HG02798 (cell line): Measurements from ENCODE around the gene OR4C6.
A peak's percentile ranks its signal among the peaks of the same experiment; 100 is the strongest.

Experiments used
- ATAC-seq: cut with Tn5 transposase; IDR thresholded peaks from one replicate; pipeline ENCODE4 v1.9.1; 2021; ENCODE audit warnings: mild to moderate bottlenecking; ENCODE audit not compliant: unreplicated experiment, poor library complexity

OR4C6 gene

GRCh38 chr11:55661901-55662300, at the start of gene OR4C6:
Gene OR4C6, plus strand, starts transcription at chr11:55662201. Its CDS starts 2,966 bp downstream, at chr11:55665167.
- no peak for ATAC-seq

GRCh38 chr11:55624531-55624930, 37.5 kb upstream of the OR4C6 start:
- no peak for ATAC-seq

- ATAC-seq, result no peak
These were observed 27.2 kb upstream of the OR4C6 start, which contains the start of gene OR4P4 for GRCh38 chr11:55634813-55635212. Gene OR4P4, plus strand, starts transcription at chr11:55635113.

GRCh38 chr11:55648027-55648426, 14.0 kb upstream of the OR4C6 start, which contains the start of gene OR4S2:
Gene OR4S2, plus strand, starts transcription at chr11:55648327. Its CDS starts 2,577 bp downstream, at chr11:55650904.
- ATAC-seq, result no peak

- ATAC-seq, result no peak
These were observed 9.4 kb upstream of the OR4C6 start for GRCh38 chr11:55652560-55652959.

GRCh38 chr11:55655096-55655495, 6.9 kb upstream of the OR4C6 start:
- ATAC-seq, result no peak

- ATAC-seq, result peak; percentile 93
These were observed 3.9 kb upstream of the OR4C6 start for GRCh38 chr11:55658031-55658573.

GRCh38 chr11:55658608-55659007, 3.4 kb upstream of the OR4C6 start:
- peak; percentile 35 for ATAC-seq

- ATAC-seq, result no peak
These were observed 7.4 kb downstream of the OR4C6 start for GRCh38 chr11:55669376-55669775.

GRCh38 chr11:55673860-55674259, 11.9 kb downstream of the OR4C6 start:
- peak; percentile 63 for ATAC-seq

- ATAC-seq, result peak; percentile 93
These were observed 35.8 kb downstream of the OR4C6 start for GRCh38 chr11:55697817-55698216.

- no peak for ATAC-seq
These were observed 39.4 kb downstream of the OR4C6 start for GRCh38 chr11:55701429-55701828.

GRCh38 chr11:55707029-55707428, 45.0 kb downstream of the OR4C6 start:
- peak; percentile 62 for ATAC-seq

GRCh38 chr11:55714982-55715888, 53.2 kb downstream of the OR4C6 start:
- peak; percentile 64 for ATAC-seq
